HuH-7 (cell line): ENCODE data around the gene LHFPL5.

ENCODE experiments used
- DNase-seq: peaks from one replicate; pipeline ENCODE4 v3.0.0; 2011; ENCODE audit warnings: low spot score

The LHFPL5 gene

GRCh38 chr6:35794536-35795452, 10.4 kb upstream of the LHFPL5 start:
- no peak for DNase-seq

- no peak for DNase-seq
Measured at GRCh38 chr6:35795453-35796071, 9.6 kb upstream of the LHFPL5 start.

GRCh38 chr6:35796236-35796635, 8.9 kb upstream of the LHFPL5 start:
- DNase-seq, result no peak

GRCh38 chr6:35797837-35798526, 7.2 kb upstream of the LHFPL5 start:
- DNase-seq, result no peak

- DNase-seq, result no peak
Measured at GRCh38 chr6:35798706-35799105, 6.4 kb upstream of the LHFPL5 start.

GRCh38 chr6:35801148-35801547, 4.0 kb upstream of the LHFPL5 start:
- DNase-seq, result no peak

GRCh38 chr6:35808688-35809087, 3.5 kb downstream of the LHFPL5 start:
- DNase-seq, result no peak

GRCh38 chr6:35809809-35810208, 4.7 kb downstream of the LHFPL5 start:
- DNase-seq, result no peak

GRCh38 chr6:35810971-35811698, 6.0 kb downstream of the LHFPL5 start:
- DNase-seq, result no peak

- DNase-seq, result no peak
Measured at GRCh38 chr6:35811699-35811995, 6.5 kb downstream of the LHFPL5 start.

GRCh38 chr6:35817515-35817914, 12.4 kb downstream of the LHFPL5 start:
- DNase-seq, result no peak

GRCh38 chr6:35823601-35824000, 18.4 kb downstream of the LHFPL5 start:
- DNase-seq, result no peak

GRCh38 chr6:35824552-35825192, 19.5 kb downstream of the LHFPL5 start:
- DNase-seq, result no peak

- no peak for DNase-seq
Measured at GRCh38 chr6:35829306-35829705, 24.2 kb downstream of the LHFPL5 start.

- peak; percentile 13 for DNase-seq
Measured at GRCh38 chr6:35831257-35832007, 26.3 kb downstream of the LHFPL5 start.

- peak; percentile 14 for DNase-seq
Measured at GRCh38 chr6:35833536-35833935, 28.4 kb downstream of the LHFPL5 start.

- no peak for DNase-seq
Measured at GRCh38 chr6:35839019-35839418, 33.9 kb downstream of the LHFPL5 start.

- DNase-seq, result no peak
Measured at GRCh38 chr6:35842381-35842780, 37.2 kb downstream of the LHFPL5 start.

GRCh38 chr6:35844290-35844689, 39.1 kb downstream of the LHFPL5 start:
- no peak for DNase-seq

GRCh38 chr6:35850208-35850607, 45.1 kb downstream of the LHFPL5 start:
- no peak for DNase-seq

- DNase-seq, result no peak
Measured at GRCh38 chr6:35852994-35853393, 47.8 kb downstream of the LHFPL5 start.
